Right lobe of liver (tissue), 4 donors: ENCODE measurements around the gene CD248.

ENCODE experiments used
- POLR2A ChIP-seq: fragments of 450-650 bp; IDR thresholded peaks from one replicate; pipeline ENCODE4 v1.6.1; 2017; ENCODE audit warnings: antibody characterized with exemption, mild to moderate bottlenecking
- TF ChIP-seq, protein P1 (sequence below), 4 donors: fragments of 200-600 bp in 3 of 4; fragments of 450-650 bp in 1 of 4; IDR thresholded peaks; one replicate each; pipeline versions ENCODE4 v1.5.1 to v1.8.0; 2016 to 2022; ENCODE audit warnings: antibody characterized with exemption in 4 of 4, mild to moderate bottlenecking in 2 of 4
- donor health status: DM: no; HTN: no; CAD: no.
- donor health status: DM: no; HTN: no; CAD: no.
- donor health status: DM: no; HTN: yes; CAD: no.

- TF ChIP-seq, protein P1, sequence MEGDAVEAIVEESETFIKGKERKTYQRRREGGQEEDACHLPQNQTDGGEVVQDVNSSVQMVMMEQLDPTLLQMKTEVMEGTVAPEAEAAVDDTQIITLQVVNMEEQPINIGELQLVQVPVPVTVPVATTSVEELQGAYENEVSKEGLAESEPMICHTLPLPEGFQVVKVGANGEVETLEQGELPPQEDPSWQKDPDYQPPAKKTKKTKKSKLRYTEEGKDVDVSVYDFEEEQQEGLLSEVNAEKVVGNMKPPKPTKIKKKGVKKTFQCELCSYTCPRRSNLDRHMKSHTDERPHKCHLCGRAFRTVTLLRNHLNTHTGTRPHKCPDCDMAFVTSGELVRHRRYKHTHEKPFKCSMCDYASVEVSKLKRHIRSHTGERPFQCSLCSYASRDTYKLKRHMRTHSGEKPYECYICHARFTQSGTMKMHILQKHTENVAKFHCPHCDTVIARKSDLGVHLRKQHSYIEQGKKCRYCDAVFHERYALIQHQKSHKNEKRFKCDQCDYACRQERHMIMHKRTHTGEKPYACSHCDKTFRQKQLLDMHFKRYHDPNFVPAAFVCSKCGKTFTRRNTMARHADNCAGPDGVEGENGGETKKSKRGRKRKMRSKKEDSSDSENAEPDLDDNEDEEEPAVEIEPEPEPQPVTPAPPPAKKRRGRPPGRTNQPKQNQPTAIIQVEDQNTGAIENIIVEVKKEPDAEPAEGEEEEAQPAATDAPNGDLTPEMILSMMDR (IDR thresholded peaks at IDR 0.05) = no peak
- no peak for TF ChIP-seq POLR2A
Observed at GRCh38 chr11:66343176-66343575, 26.3 kb upstream of the CD248 start.
